Esophagus muscularis mucosa (tissue), 3 donors: ENCODE results near the gene HSD17B3.

Experiments
- CTCF ChIP-seq, 3 experiments: fragments of 200-600 bp in 2 of 3; fragments of 450-650 bp in 1 of 3; sonication (generic) in 2 of 3; IDR thresholded peaks; one replicate each; pipeline ENCODE4 v1.5.1; 2017 to 2019; ENCODE audit warnings: antibody characterized with exemption in 3 of 3, mild to moderate bottlenecking in 2 of 3, moderate library complexity in 1 of 3
- POLR2AphosphoS5 ChIP-seq, 2 donors: sonication (generic); formaldehyde crosslinking; IDR thresholded peaks; one replicate each; pipeline ENCODE4 v1.6.1; 2017; ENCODE audit warnings: antibody characterized with exemption in 2 of 2

GRCh38 chr9:96204853-96205252 is 97.1 kb downstream of the HSD17B3 start:
- no peak for TF ChIP-seq CTCF (IDR thresholded peaks at IDR 0.05)
- no peak for TF ChIP-seq POLR2AphosphoS5 (IDR thresholded peaks at IDR 0.05)
